Measurements from ENCODE around the gene GADD45A. TPM values are rescaled to one million over a fixed set of nuclear protein-coding genes. Genes with fewer than 3 reads are reported as not detected.

GADD45A gene
- total and polyA plus RNA-seq, 7 experiments from 2014 or later: 7.0 to 70.4 (median 16.7) TPM

DNA sequence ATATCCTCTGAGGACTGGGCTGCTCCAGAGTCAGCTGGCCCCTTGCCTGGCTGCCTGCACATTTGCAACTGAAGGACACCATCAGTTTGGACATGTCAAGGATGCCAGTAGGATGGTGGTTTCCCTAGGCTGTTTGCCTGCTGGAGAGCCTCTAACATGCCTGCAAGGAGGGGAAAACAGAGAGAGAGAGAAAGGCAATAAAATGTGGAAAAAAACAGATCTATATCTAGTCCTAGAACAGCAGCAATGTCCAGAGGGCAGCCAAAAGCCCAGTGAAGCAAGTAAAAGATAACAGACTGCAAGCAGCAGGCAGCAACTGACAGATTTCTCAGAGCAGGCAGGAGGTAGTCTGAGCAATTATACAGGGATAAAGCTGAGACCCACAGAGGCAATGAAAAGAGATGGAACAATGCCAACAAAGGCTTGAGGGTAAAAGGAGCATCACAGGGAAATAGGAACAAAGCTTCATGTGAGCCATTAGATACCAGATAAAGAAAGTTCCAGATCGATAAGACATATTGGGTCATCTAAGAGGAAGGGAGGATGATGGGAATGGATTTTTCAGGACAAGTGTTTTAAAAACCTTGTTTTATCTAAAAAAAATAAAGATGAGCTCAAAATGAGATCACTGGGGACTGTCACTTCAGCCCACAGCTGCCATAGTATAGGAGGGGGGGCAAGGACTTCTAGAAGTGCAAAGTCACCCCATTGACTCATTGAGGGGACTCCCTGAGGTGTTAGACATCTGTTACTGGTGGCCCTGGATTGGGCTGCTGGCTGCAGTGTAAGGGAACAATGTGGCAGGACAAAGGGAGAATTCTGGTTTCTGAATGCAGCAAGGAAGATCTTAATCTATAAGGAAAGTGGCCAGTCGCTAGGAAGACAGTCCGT is 38.6 kb upstream of the GADD45A start:
- DNase-seq (no peak), ATAC-seq (peak; percentile 50)
- ChIA-PET CTCF (no interaction called here), POLR2A (no interaction called here)
- Histone ChIP-seq H3K9me3 (ENCODE audit: control insufficient read depth in 2 of 3, low read length in 3 of 3) (no peaks in the 10 kb centered on the region), H3K4me1 (ENCODE audit: control insufficient read depth in 2 of 2, insufficient read depth in 2 of 2, low read length in 2 of 2) (no peaks in the 10 kb centered on the region), H3K27me3 (ENCODE audit: control insufficient read depth in 2 of 2, insufficient read depth in 2 of 2, low read length in 2 of 2) (no peaks in the 10 kb centered on the region), H3K27ac (ENCODE audit: low read depth, low read length) (no peak overlapping the region), H3K36me3 (ENCODE audit: control insufficient read depth in 2 of 3, insufficient read depth in 3 of 3, low read length in 3 of 3) (no peaks in the 10 kb centered on the region), H3K4me3 (ENCODE audit: low read length) (no peak overlapping the region)
- peaks cover 0 to 1% (median 0%) of the 10 kb centered on the region in 5 donors for H3K27me3 Mint-ChIP-seq
- no peaks in the 10 kb centered on the region for H3K9me3 Mint-ChIP-seq
- H3K4me1 Mint-ChIP-seq: no peaks in the 10 kb centered on the region
- H3K36me3 Mint-ChIP-seq: no peaks in the 10 kb centered on the region
- no peak overlapping the region for H3K27ac Mint-ChIP-seq
- intact Hi-C loops (cut with micrococcal nuclease): no loop called here
- no peak overlapping the region for H3K4me3 Mint-ChIP-seq

DNA sequence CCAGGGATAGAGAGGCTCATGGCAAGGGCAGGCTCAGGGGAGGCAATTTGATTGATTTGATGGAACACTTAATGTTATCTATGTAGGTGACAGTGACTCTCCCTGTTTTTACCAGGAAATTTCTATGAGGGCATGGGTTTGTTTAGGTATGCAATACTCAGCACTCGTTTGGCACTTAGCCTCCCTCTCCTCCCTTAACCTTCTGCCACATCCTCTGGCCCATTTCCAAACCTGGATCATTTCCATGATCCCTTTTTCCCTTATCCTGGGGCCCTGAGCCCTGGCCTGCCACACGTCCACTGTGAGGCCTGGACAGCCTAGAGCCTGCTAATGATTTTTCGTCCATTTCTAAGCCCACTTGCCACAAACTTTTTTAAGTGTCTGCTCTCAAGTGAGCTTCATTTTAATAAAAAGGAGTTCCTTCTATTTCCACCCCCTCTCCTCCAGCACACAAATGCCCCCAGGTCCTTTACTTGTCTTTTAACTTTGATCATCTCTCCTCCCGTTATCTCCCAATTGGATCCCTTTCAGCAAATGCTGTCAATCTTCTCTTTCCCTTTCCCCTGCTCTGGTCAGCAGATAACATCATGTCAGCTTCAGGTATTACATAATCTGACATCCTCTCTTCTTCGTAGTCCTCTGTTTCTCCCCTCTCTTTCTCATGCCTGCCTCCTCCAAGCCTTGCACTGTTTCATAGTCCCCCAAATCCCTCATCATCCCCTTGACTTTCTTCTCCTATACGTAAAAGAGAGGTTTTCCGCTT is 37.8 kb upstream of the GADD45A start:
- Histone ChIP-seq H3K36me3 (ENCODE audit: control insufficient read depth in 2 of 3, insufficient read depth in 3 of 3, low read length in 3 of 3) (no peaks in the 10 kb centered on the region), H3K27ac (ENCODE audit: low read depth, low read length) (no peak overlapping the region), H3K9me3 (ENCODE audit: control insufficient read depth in 2 of 3, low read length in 3 of 3) (no peaks in the 10 kb centered on the region), H3K4me3 (ENCODE audit: low read length) (no peak overlapping the region), H3K27me3 (ENCODE audit: control insufficient read depth in 2 of 2, insufficient read depth in 2 of 2, low read length in 2 of 2) (no peaks in the 10 kb centered on the region), H3K4me1 (ENCODE audit: control insufficient read depth in 2 of 2, insufficient read depth in 2 of 2, low read length in 2 of 2) (no peaks in the 10 kb centered on the region)
- Mint-ChIP-seq H3K27ac (no peak overlapping the region), H3K27me3 (peaks cover 0 to 5% (median 0%) of the 10 kb centered on the region in 5 donors), H3K4me1 (no peaks in the 10 kb centered on the region), H3K4me3 (no peak overlapping the region), H3K36me3 (no peaks in the 10 kb centered on the region), H3K9me3 (no peaks in the 10 kb centered on the region)
- DNase-seq (no peak), ATAC-seq (no peak)
- CTCF ChIA-PET: interaction anchor here (1.2 kb wide), 1 partner anchor 86 kb away, joined by 4 read pairs; no protein-coding TSS in a partner anchor
- intact Hi-C loops (cut with micrococcal nuclease): no loop called here
- POLR2A ChIA-PET: no interaction called here

DNA sequence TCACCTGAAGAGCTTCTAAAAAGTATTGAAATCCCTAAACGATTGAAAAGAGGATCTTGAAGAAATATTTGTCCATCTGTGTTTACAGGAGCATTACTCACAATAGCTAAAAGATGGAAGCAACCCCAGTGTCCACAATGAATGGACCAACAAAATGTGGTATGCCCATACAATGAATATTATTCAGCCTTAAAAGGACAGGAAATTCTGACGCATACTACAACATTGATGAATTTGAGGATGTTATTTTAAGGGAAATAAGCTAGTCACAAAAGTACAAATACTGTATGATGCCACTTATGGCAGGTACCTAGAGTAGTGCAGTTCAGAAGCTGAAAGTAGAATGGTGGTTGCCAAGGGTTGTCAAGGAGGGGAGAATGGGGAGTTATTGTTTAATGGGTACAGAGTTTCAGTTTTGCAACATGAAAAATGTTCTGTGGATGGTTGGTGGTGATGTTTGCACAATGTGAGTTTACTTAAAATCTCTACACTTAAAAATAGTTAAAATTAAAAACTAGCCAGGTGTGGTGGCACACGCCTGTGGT is 37.1 kb upstream of the GADD45A start:
- no peaks in the 10 kb centered on the region for H3K9me3 Mint-ChIP-seq
- no peak overlapping the region for H3K27ac Mint-ChIP-seq
- POLR2A ChIA-PET: no interaction called here
- no peaks in the 10 kb centered on the region for H3K9me3 ChIP-seq (ENCODE audit: control insufficient read depth in 2 of 3, low read length in 3 of 3)
- peaks cover 0 to 5% (median 0%) of the 10 kb centered on the region in 5 donors for H3K27me3 Mint-ChIP-seq
- H3K27me3 ChIP-seq (ENCODE audit: control insufficient read depth in 2 of 2, insufficient read depth in 2 of 2, low read length in 2 of 2): no peaks in the 10 kb centered on the region
- H3K27ac ChIP-seq (ENCODE audit: low read depth, low read length): no peak overlapping the region
- CTCF ChIA-PET: interaction anchor here (1.2 kb wide), 1 partner anchor 86 kb away, joined by 4 read pairs; no protein-coding TSS in a partner anchor
- no peaks in the 10 kb centered on the region for H3K36me3 Mint-ChIP-seq
- H3K36me3 ChIP-seq (ENCODE audit: control insufficient read depth in 2 of 3, insufficient read depth in 3 of 3, low read length in 3 of 3): no peaks in the 10 kb centered on the region
- no peaks in the 10 kb centered on the region for H3K4me1 ChIP-seq (ENCODE audit: control insufficient read depth in 2 of 2, insufficient read depth in 2 of 2, low read length in 2 of 2)
- DNase-seq (no peak), ATAC-seq (no peak)
- no peak overlapping the region for H3K4me3 ChIP-seq (ENCODE audit: low read length)
- intact Hi-C loops (cut with micrococcal nuclease): no loop called here
- H3K4me3 Mint-ChIP-seq: no peak overlapping the region
- H3K4me1 Mint-ChIP-seq: no peaks in the 10 kb centered on the region

DNA sequence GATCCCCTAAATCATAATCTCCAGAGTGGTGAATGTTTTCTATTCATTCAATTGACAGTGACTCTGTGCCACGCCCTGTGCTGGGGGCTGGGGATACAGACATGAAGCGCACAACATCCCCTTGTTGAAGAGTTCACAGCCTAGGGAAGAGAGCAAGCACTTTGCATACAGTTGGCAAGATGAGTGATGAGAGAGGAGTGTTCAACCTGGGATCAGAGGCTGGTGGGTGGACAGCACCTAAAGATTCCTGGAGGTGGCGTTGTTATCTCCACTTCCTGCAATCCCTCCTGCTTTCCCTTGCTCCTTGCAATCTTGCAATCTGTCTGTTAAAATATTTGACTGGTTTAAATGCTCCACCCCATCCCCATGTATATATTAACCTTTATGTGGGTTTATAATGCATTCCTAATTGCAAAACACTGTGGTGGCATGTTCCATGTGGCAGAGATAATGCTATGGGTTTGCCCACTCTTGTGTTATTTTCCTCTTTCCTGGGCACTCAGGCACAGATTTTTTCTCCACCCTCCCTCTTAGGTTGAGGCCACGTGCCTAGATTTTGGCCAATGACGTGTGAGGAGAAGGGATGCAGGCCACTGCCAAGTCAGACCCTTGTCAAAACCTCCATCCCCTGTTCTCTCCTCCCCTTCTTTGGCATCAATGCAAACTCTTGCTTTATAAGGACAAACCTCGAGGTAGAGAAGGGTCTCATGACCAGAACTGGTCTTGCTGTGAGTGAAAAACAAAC is 36.2 kb upstream of the GADD45A start:
- intact Hi-C loops (cut with micrococcal nuclease): no loop called here
- no peaks in the 10 kb centered on the region for H3K9me3 ChIP-seq (ENCODE audit: control insufficient read depth in 2 of 3, low read length in 3 of 3)
- no peaks in the 10 kb centered on the region for H3K36me3 Mint-ChIP-seq
- H3K27me3 Mint-ChIP-seq: peaks cover 0 to 9% (median 0%) of the 10 kb centered on the region in 5 donors
- no peak overlapping the region for H3K27ac Mint-ChIP-seq
- H3K4me3 Mint-ChIP-seq: no peak overlapping the region
- no peaks in the 10 kb centered on the region for H3K27me3 ChIP-seq (ENCODE audit: control insufficient read depth in 2 of 2, insufficient read depth in 2 of 2, low read length in 2 of 2)
- H3K36me3 ChIP-seq (ENCODE audit: control insufficient read depth in 2 of 3, insufficient read depth in 3 of 3, low read length in 3 of 3): no peaks in the 10 kb centered on the region
- ChIA-PET CTCF (no interaction called here), POLR2A (no interaction called here)
- H3K27ac ChIP-seq (ENCODE audit: low read depth, low read length): no peak overlapping the region
- no peaks in the 10 kb centered on the region for H3K4me1 Mint-ChIP-seq
- H3K9me3 Mint-ChIP-seq: no peaks in the 10 kb centered on the region
- H3K4me3 ChIP-seq (ENCODE audit: low read length): no peak overlapping the region
- no peaks in the 10 kb centered on the region for H3K4me1 ChIP-seq (ENCODE audit: control insufficient read depth in 2 of 2, insufficient read depth in 2 of 2, low read length in 2 of 2)
- DNase-seq (no peak), ATAC-seq (no peak)

DNA sequence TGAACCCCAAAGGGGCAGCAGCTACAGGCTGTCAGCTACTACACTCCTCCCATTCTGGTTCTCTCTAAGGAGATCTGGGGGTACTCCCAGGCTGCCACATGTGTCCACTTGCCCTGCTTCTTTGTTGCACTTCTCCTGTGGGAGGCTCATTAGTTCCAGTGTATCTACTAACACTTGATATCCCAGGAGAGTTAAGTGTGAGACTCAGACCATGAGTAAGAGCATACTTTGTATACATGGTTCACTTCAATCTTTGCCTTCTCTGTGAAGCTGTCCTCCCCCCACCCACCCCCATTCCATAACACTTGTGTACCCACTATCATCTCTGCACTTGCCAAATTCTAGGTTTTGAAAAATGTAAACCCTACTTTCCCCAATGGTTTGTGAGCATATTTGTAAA is 34.9 kb upstream of the GADD45A start:
- Histone ChIP-seq H3K9me3 (ENCODE audit: control insufficient read depth in 2 of 3, low read length in 3 of 3) (no peaks in the 10 kb centered on the region), H3K4me1 (ENCODE audit: control insufficient read depth in 2 of 2, insufficient read depth in 2 of 2, low read length in 2 of 2) (no peaks in the 10 kb centered on the region), H3K36me3 (ENCODE audit: control insufficient read depth in 2 of 3, insufficient read depth in 3 of 3, low read length in 3 of 3) (no peaks in the 10 kb centered on the region), H3K4me3 (ENCODE audit: low read length) (no peak overlapping the region), H3K27ac (ENCODE audit: low read depth, low read length) (no peak overlapping the region), H3K27me3 (ENCODE audit: control insufficient read depth in 2 of 2, insufficient read depth in 2 of 2, low read length in 2 of 2) (no peaks in the 10 kb centered on the region)
- ATAC-seq (no peak), DNase-seq (no peak)
- H3K27me3 Mint-ChIP-seq: peaks cover 0 to 16% (median 0%) of the 10 kb centered on the region in 5 donors
- intact Hi-C loops (cut with micrococcal nuclease): no loop called here
- no peaks in the 10 kb centered on the region for H3K4me1 Mint-ChIP-seq
- H3K4me3 Mint-ChIP-seq: no peak overlapping the region
- H3K9me3 Mint-ChIP-seq: no peaks in the 10 kb centered on the region
- ChIA-PET CTCF (no interaction called here), POLR2A (no interaction called here)
- no peaks in the 10 kb centered on the region for H3K36me3 Mint-ChIP-seq
- H3K27ac Mint-ChIP-seq: no peak overlapping the region

DNA sequence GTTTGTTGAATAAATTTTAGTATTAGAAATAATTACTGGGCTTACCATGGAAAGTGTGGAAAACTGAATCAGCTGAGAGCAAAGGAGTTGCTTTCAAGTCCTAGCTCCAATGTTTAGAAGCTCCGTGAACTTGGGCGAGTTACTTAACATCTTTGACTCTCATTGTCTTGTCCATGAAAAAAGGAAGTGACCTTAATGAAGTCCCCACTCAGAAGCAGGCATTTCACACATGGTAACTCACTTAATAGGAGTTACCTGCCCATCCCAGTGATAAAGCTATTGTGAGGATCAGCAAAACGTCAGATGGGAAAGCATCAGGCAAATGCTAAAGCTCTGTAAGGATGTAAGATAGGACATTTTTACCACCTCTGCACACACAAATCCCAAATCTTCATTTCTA is 34.0 kb upstream of the GADD45A start:
- DNase-seq: no peak
- POLR2A ChIA-PET: no interaction called here

More for the DNA sequence above, 34.0 kb upstream of the GADD45A start:
- H3K9me3 Mint-ChIP-seq: peaks cover 0 to 2% (median 0%) of the 10 kb centered on the region in 11 donors
- no peaks in the 10 kb centered on the region for H3K4me1 Mint-ChIP-seq
- peaks cover 0 to 16% (median 0%) of the 10 kb centered on the region in 5 donors for H3K27me3 Mint-ChIP-seq
- ATAC-seq: no peak
- no peak overlapping the region for H3K4me3 ChIP-seq (ENCODE audit: low read length)
- H3K4me1 ChIP-seq (ENCODE audit: control insufficient read depth in 2 of 2, insufficient read depth in 2 of 2, low read length in 2 of 2): no peaks in the 10 kb centered on the region
- no peak overlapping the region for H3K27ac Mint-ChIP-seq
- H3K36me3 ChIP-seq (ENCODE audit: control insufficient read depth in 2 of 3, insufficient read depth in 3 of 3, low read length in 3 of 3): no peaks in the 10 kb centered on the region
- H3K9me3 ChIP-seq (ENCODE audit: control insufficient read depth in 2 of 3, low read length in 3 of 3): no peaks in the 10 kb centered on the region
- H3K4me3 Mint-ChIP-seq: no peak overlapping the region
- intact Hi-C loops (cut with micrococcal nuclease): no loop called here
- H3K27ac ChIP-seq (ENCODE audit: low read depth, low read length): no peak overlapping the region
- no peaks in the 10 kb centered on the region for H3K27me3 ChIP-seq (ENCODE audit: control insufficient read depth in 2 of 2, insufficient read depth in 2 of 2, low read length in 2 of 2)
- CTCF ChIA-PET: no interaction called here
- no peaks in the 10 kb centered on the region for H3K36me3 Mint-ChIP-seq
